IMR-90 (cell line): Measurements from ENCODE around the gene DIP2A. TPM values are rescaled to one million over a fixed set of nuclear protein-coding genes. Genes with fewer than 3 reads are reported as not detected.

Experiments used
- ATAC-seq: fragments of 200-7000 bp; cut with Tn5 transposase; 2 replicates; pipeline ENCODE4 v1.9.1; 2020; ENCODE audit warnings: low read depth, mild to moderate bottlenecking, moderate library complexity
- BruUV-seq: library from RNA; stranded (reverse); fragments of 400-500 nt; replicated peaks from 2 replicates; lab custom pipeline; 2021; lab: Mats Ljungman, UMichigan
- CTCF ChIA-PET: fragments of 300-600 bp; formaldehyde crosslinking; extraction: SDS; loops from one replicate; lab custom pipeline; 2021; ENCODE audit warnings: antibody characterized with exemption; lab: Yijun Ruan, JAX
- POLR2A ChIA-PET: fragments of 300-600 bp; sonication (Branson Sonifier 250); formaldehyde crosslinking; loops from one replicate; lab custom pipeline; 2022; ENCODE audit warnings: antibody characterized with exemption; ENCODE audit not compliant: unreplicated experiment; lab: Charles Lee
- DNase-seq: peaks from one replicate; pipeline ENCODE4 v3.0.0; 2013
- H2AFZ ChIP-seq: replicated peaks from 2 replicates; pipeline ENCODE3; 2013; ENCODE audit warnings: low read length, mild to moderate bottlenecking; ENCODE audit not compliant: poor library complexity
- H2AK5ac ChIP-seq: 2 replicates; pipeline ENCODE4 v1.6.1; 2013; ENCODE audit warnings: low read depth, low read length, inconsistent platforms
- H2AK9ac ChIP-seq: replicated peaks from 2 replicates; pipeline ENCODE3; 2013; ENCODE audit warnings: mild to moderate bottlenecking, low read depth, low read length, moderate library complexity; ENCODE audit not compliant: poor library complexity
- H2BK120ac ChIP-seq: 2 replicates; pipeline ENCODE4 v1.6.1; 2013; ENCODE audit warnings: low read depth, low read length, inconsistent platforms
- H2BK15ac ChIP-seq: 3 replicates; pipeline ENCODE4 v1.6.1; 2013; ENCODE audit warnings: low read depth, low read length, inconsistent platforms
- H2BK20ac ChIP-seq: 2 replicates; pipeline ENCODE4 v1.6.1; 2013; ENCODE audit warnings: low read depth, mild to moderate bottlenecking, inconsistent platforms, low read length, moderate library complexity
- H2BK5ac ChIP-seq: 2 replicates; pipeline ENCODE4 v1.6.1; 2013; ENCODE audit warnings: mild to moderate bottlenecking, low read depth, low read length, inconsistent platforms; ENCODE audit not compliant: poor library complexity, severe bottlenecking
- H3K14ac ChIP-seq: replicated peaks from 2 replicates; pipeline ENCODE4 v1.6.1; 2013; ENCODE audit warnings: low read depth, low read length, inconsistent platforms
- H3K18ac ChIP-seq: 2 replicates; pipeline ENCODE4 v1.6.1; 2013; ENCODE audit warnings: low read depth, low read length, control low read depth
- H3K23ac ChIP-seq: 2 replicates; pipeline ENCODE4 v1.6.1; 2013; ENCODE audit warnings: low read depth, low read length, inconsistent platforms
- H3K27ac ChIP-seq: 2 replicates; pipeline ENCODE4 v1.5.1; 2013; ENCODE audit warnings: mild to moderate bottlenecking, control low read depth, low read length; ENCODE audit not compliant: insufficient read depth
- H3K27me3 ChIP-seq: 2 replicates; pipeline ENCODE4 v1.6.1; 2013; ENCODE audit warnings: low read length; ENCODE audit not compliant: control insufficient read depth, insufficient read depth
- H3K36me3 ChIP-seq: 2 replicates; pipeline ENCODE4 v1.6.1; 2013; ENCODE audit warnings: low read length, mixed read lengths; ENCODE audit not compliant: control insufficient read depth, insufficient read depth
- H3K4ac ChIP-seq: 2 replicates; pipeline ENCODE4 v1.6.1; 2013; ENCODE audit warnings: low read depth, low read length, inconsistent platforms
- H3K4me1 ChIP-seq: 2 replicates; pipeline ENCODE4 v1.6.1; 2013; ENCODE audit warnings: low read length, mixed read lengths; ENCODE audit not compliant: control insufficient read depth, insufficient read depth
- H3K4me2 ChIP-seq: 2 replicates; pipeline ENCODE4 v1.6.1; 2013; ENCODE audit warnings: low read depth, mild to moderate bottlenecking, control low read depth, low read length, moderate library complexity
- H3K4me3 ChIP-seq: 2 replicates; pipeline ENCODE4 v1.5.1; 2013; ENCODE audit warnings: low read depth, mild to moderate bottlenecking, control low read depth, low read length, moderate library complexity; ENCODE audit not compliant: insufficient read depth
- H3K56ac ChIP-seq: 2 replicates; pipeline ENCODE4 v1.6.1; 2013; ENCODE audit warnings: low read length, inconsistent platforms; ENCODE audit not compliant: insufficient read depth; ENCODE audit errors: extremely low read depth
- H3K79me1 ChIP-seq, 2 experiments: 2 replicates each; pipeline ENCODE4 v1.6.1; 2013; ENCODE audit warnings: low read length in 2 of 2, inconsistent platforms in 1 of 2, low read depth in 1 of 2
- H3K9ac ChIP-seq: 2 replicates; pipeline ENCODE4 v1.6.1; 2013; ENCODE audit warnings: low read depth, low read length, control low read depth
- H3K9me1 ChIP-seq: 2 replicates; pipeline ENCODE4 v1.6.1; 2013; ENCODE audit warnings: low read length, inconsistent platforms; ENCODE audit not compliant: insufficient read depth
- H3K9me3 ChIP-seq: 2 replicates; pipeline ENCODE4 v1.6.1; 2013; ENCODE audit warnings: low read length; ENCODE audit not compliant: control insufficient read depth, insufficient read depth
- H4K20me1 ChIP-seq: 2 replicates; pipeline ENCODE4 v1.6.1; 2013; ENCODE audit warnings: low read length, inconsistent platforms; ENCODE audit not compliant: insufficient read depth
- H4K5ac ChIP-seq: 2 replicates; pipeline ENCODE4 v1.6.1; 2013; ENCODE audit warnings: mild to moderate bottlenecking, low read depth, low read length, control low read depth
- H4K8ac ChIP-seq, 2 experiments: 2 replicates each; pipeline ENCODE4 v1.6.1; 2013; ENCODE audit warnings: low read depth in 2 of 2, low read length in 2 of 2, control low read depth in 1 of 2, inconsistent platforms in 1 of 2
- H4K91ac ChIP-seq: 2 replicates; pipeline ENCODE4 v1.6.1; 2013; ENCODE audit warnings: low read depth, low read length, inconsistent platforms; ENCODE audit not compliant: insufficient read depth
- CEBPB ChIP-seq: IDR thresholded peaks from 2 replicates; pipeline ENCODE4 v1.6.1; 2012; ENCODE audit warnings: low read depth, low read length, improper control_type of control experiment
- CHD1 ChIP-seq: IDR thresholded peaks from 2 replicates; pipeline ENCODE4 v1.6.1; 2012; ENCODE audit warnings: low read depth, low read length, improper control_type of control experiment
- CTCF ChIP-seq: conservative IDR thresholded peaks from 2 replicates; pipeline ENCODE4 v1.5.1; 2012; ENCODE audit warnings: mild to moderate bottlenecking, low read depth, low read length, improper control_type of control experiment
- ELK1 ChIP-seq: fragments of 150-350 bp; IDR thresholded peaks from 2 replicates; pipeline ENCODE4 v1.6.1; 2016; ENCODE audit warnings: low read depth, mild to moderate bottlenecking, low read length, moderate library complexity, borderline replicate concordance
- FOS ChIP-seq: fragments of 150-350 bp; IDR thresholded peaks from 2 replicates; pipeline ENCODE4 v1.6.1; 2016; ENCODE audit warnings: low read depth, low read length
- NFE2L2 ChIP-seq: fragments of 150-350 bp; IDR thresholded peaks from 2 replicates; pipeline ENCODE4 v1.6.1; 2016; ENCODE audit warnings: low read depth, mild to moderate bottlenecking, low read length
- POLR2A ChIP-seq: IDR thresholded peaks from 2 replicates; pipeline ENCODE4 v1.6.1; 2012; ENCODE audit warnings: mild to moderate bottlenecking, low read depth, low read length
- RCOR1 ChIP-seq: IDR thresholded peaks from 2 replicates; pipeline ENCODE4 v1.6.1; 2012; ENCODE audit warnings: mild to moderate bottlenecking, low read length, improper control_type of control experiment; ENCODE audit not compliant: insufficient replicate concordance
- USF2 ChIP-seq: fragments of 150-350 bp; IDR thresholded peaks from 2 replicates; pipeline ENCODE4 v1.6.1; 2017; ENCODE audit warnings: mild to moderate bottlenecking, antibody characterized with exemption, low read length, low read depth
- WGBS, 2 experiments: methylation state at CpG; one replicate each; pipeline versions ENCODE4 v1.1.5 to v1.1.7; 2013; ENCODE audit warnings: missing lambda C conversion rate in 2 of 2; ENCODE audit not compliant: insufficient read length in 1 of 2; ENCODE audit errors: extremely low coverage in 2 of 2; 5-methylcytosine and 5-hydroxymethylcytosine counted together
- dilution Hi-C: fragments of 300-500 bp; cut with HindIII; formaldehyde crosslinking; loops from one replicate; pipeline ENCODE4 v1.14.3; 2018; ENCODE audit warnings: low sequenced_read_pairs; ENCODE audit not compliant: unreplicated experiment
- in situ Hi-C: fragments of 300-500 bp; cut with MboI; formaldehyde crosslinking; loops from 3 replicates; pipeline ENCODE4 v1.14.3; 2019; ENCODE audit warnings: low sequenced_read_pairs, inconsistent platforms, mixed read lengths
- intact Hi-C: fragments of 100-400 bp; cut with micrococcal nuclease; formaldehyde crosslinking; loops from 2 replicates; pipeline ENCODE4 v1.10.0; 2022
- polyA plus RNA-seq, 3 experiments: library from polyadenylated mRNA; depleted of rRNA; stranded (reverse); fragments of >200 nt; gene quantifications; 2 replicates each; pipeline ENCODE4 v1.2.3, GENCODE V29; 2012; ENCODE audit warnings: low replicate concordance in 1 of 3
- total RNA-seq: library from RNA; depleted of rRNA; stranded (reverse); fragments of >200 nt; gene quantifications from 2 replicates; pipeline ENCODE4 v1.2.3, GENCODE V29; 2012

The DIP2A gene
- total and polyA plus RNA-seq, 2 of the 4 experiments (the other 2 are of a cell fraction), result 17.9 to 24.3 TPM

GRCh38 chr21:46424039-46424591 lies 34.6 kb upstream of the DIP2A start:
- Histone ChIP-seq H2BK5ac (no peak overlapping the region), H3K23ac (no peak overlapping the region), H2BK15ac (no peak overlapping the region), H3K4me3 (no peak overlapping the region), H3K9me3 (no peaks in the 10 kb centered on the region), H2AK5ac (no peak overlapping the region), H2AFZ (no peak overlapping the region), H2BK120ac (no peak overlapping the region), H3K4ac (no peak overlapping the region), H2AK9ac (peak overlapping the region; percentile 42), H3K14ac (no peak overlapping the region), H4K20me1 (no peaks in the 10 kb centered on the region), H4K91ac (no peak overlapping the region), H3K4me2 (no peak overlapping the region), H3K36me3 (peaks cover 44% of the 10 kb centered on the region), H3K18ac (no peak overlapping the region), H3K9ac (no peak overlapping the region), H3K56ac (no peak overlapping the region), H4K8ac (no peak overlapping the region), H3K27me3 (no peaks in the 10 kb centered on the region), H3K27ac (no peak overlapping the region), H3K9me1 (no peaks in the 10 kb centered on the region), H3K4me1 (no peaks in the 10 kb centered on the region), H2BK20ac (no peak overlapping the region), H3K79me1 (no peaks in the 10 kb centered on the region; a peak in 1 of 4 replicates), H4K5ac (no peak overlapping the region)
- BruUV-seq, result no TSS peak
- in situ Hi-C loops, result no loop called here
- TF ChIP-seq CEBPB (no peak), CTCF (no peak), FOS (no peak), ELK1 (no peak), RCOR1 (no peak), NFE2L2 (no peak), POLR2A (no peak), USF2 (no peak), CHD1 (no peak)
- dilution Hi-C loops, result no loop called here
- WGBS, 2 experiments, result 74% methylated on average over 9 of the region's 17 CpGs; no CpG with 5 or more reads in 1 of the 2 experiments
- ChIA-PET POLR2A (no interaction called here), CTCF (no interaction called here)
- ATAC-seq (no peak), DNase-seq (no peak)
- intact Hi-C loops, result no loop called here
